Midbrain (tissue), 1 donor: Measurements from ENCODE around the gene TBCCD1.
"Not testable (repeated sequence)": the region's sequence is repeated elsewhere in the genome, so short reads cannot be mapped to it uniquely, and the experiment has no call there.

ENCODE experiments used
- DNase-seq: peaks from one replicate; lab custom pipeline; 2025; lab: John Stamatoyannopoulos, UW

The TBCCD1 gene

DNA sequence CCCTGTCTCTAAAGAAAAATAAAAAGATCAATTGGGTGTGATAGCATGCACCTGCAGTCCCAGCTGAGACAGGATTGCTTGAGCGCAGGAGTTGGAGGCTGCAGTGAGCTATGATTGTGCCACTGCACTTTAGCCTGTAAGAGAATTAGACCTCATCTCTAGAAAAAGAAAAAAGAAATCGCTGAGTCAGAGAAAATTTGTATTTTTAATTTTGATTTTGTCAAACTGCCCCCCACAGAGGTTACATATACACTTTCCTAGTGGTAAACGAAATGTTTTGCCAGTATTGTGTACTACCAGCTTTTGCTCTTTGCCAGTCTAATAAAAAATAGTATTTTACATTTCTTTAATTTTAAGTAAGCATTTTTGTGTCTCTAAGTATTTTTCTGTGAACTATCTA, 17.6 kb downstream of the TBCCD1 start:
- DNase-seq = no peak

DNA sequence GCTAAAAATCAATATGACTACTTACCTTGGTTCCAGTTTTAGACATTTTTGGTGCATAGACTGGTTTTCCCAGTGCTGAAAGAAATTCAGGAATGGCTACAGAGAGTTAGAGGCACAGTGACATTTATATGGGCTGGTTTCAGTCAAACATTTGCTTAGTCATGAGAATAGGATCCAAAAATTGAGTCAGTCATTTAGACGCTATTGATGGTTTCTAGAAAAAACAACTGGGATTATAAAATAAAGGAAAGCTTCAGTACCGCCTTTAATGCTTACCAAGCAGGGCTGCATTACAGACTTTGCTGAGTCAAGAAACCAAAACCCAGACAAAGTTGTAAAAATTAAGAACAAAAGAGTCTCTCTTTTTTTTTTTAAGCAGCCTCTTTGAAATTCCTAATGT, 22.9 kb downstream of the TBCCD1 start, which contains the start of gene CRYGS:
Gene CRYGS (minus strand): TSS at position 100 of the 400 bp plus-strand sequence. CDS start 54 bp downstream, at position 46.
- DNase-seq = no peak

DNA sequence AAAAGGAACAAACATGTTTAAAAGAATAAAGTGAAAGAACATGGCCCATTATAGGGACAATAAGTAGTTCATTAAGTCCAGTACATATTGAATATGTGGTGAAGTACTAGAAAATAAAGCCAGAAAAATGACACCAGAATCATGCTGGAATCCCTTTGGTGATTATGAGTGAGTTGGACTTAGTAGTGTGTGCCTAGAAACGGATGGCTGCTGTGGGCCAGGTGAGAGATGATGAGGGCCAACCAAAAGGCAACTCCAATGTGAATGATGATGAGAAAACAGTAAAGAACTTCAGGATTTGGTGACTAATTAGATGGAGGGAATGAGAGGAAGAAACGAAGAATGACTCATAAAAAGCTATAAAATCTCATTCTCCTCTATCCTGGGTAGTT, 26.3 kb downstream of the TBCCD1 start:
- no peak for DNase-seq

DNA sequence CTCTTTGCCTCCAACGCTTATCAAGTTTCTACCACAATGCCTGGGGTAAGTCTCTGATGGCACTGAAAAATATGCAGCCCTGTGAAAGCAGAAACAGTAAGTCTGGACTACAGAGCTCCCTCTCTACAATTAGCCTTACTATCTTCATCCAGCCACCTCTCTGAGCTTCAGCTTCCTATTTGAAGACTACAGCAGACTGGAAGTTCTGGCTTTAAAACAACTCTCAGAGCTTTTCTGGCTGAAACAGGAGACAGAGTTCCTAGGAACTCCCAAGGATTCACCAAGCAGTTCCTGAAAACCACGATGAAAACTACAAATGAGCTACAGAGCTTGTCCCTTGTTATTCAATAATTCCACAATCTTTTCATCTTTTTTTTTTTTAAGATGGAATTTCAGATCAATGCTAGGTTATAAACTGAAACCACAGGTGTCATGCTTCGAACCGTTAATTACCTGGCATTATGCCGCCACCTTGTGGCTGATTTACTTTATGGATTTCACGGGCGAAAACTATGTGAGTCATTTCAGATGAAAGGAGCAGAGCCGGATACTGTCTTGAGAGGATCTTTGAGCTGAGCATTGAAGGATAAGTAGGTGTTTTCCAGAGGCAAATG, 26.8 kb downstream of the TBCCD1 start:
- peak; percentile 85 for DNase-seq

DNA sequence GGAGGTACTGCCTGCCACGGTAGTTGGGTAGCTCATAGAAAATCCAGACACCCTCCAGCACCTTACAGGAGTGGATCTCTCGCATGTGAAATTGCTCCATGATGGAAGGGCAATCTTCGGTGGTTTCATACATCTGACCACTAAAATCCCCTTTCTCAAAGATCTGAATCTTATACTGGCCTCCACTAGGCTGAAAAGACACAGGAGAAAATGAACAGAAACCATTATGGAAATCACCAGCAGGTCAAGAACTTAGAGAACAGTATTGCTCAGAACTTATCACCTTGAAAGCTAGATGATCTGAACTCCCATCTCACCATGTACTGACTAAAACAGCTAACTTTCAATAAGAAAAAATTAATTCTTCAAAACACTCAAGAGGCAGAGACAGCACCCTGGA, 28.4 kb downstream of the TBCCD1 start:
- no peak for DNase-seq

- DNase-seq = no peak
These were observed 30.0 kb downstream of the TBCCD1 start for GRCh38 chr3:186536883-186537844.

- no peak for DNase-seq
These were observed 32.9 kb downstream of the TBCCD1 start for GRCh38 chr3:186534113-186534669.

DNA sequence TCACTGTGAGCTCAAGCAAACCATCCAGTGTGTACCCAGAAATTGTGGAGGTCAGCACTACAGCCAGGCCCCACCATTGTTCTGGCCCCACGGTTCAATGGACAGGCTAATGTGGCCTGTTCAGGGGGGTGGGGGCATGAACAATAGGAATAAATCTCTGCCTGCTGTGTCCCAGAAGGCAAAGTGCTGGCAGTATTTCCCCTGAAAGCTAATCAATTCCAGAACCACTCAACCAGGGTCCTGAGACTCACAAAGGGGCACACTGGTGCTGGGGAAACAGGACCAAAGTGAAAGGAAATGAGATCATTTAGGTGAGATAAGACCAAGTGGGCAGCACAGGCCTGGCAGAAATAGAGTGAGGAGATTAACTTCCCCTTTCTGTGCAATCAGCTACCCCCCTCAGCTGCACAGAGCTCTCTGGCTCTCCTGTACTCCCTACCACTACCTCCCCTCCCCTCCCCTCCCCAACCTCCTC, 34.5 kb downstream of the TBCCD1 start:
- DNase-seq = no peak

- DNase-seq = not testable (repeated sequence)
These were observed 35.4 kb downstream of the TBCCD1 start for GRCh38 chr3:186531694-186532093.

DNA sequence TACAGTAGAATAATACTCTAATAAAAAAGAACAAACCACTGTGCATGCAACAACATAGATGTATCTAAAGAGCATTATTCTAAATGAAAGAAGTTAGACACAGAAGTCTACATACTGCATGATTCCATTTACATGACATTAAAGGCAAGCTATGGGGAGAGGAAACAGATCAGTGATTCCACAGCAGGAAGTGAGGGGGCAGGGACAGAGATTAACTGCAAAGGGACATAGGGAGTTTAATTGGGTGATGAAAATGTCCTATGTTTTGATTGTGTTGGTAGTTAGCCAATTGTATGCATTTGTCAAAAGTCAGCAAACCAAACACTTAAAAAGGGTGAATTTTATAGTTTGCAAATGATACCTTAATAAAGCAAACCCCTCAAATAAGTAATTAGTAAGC, 36.7 kb downstream of the TBCCD1 start:
- DNase-seq = no peak

- DNase-seq = no peak
These were observed 37.7 kb downstream of the TBCCD1 start for GRCh38 chr3:186529201-186529999.

- no peak for DNase-seq
These were observed 40.9 kb downstream of the TBCCD1 start for GRCh38 chr3:186526256-186526606.

GRCh38 chr3:186525369-186526255, 41.5 kb downstream of the TBCCD1 start:
- DNase-seq = no peak

- DNase-seq = no peak
These were observed 42.5 kb downstream of the TBCCD1 start for GRCh38 chr3:186524616-186525015.

- no peak for DNase-seq
These were observed 43.7 kb downstream of the TBCCD1 start for GRCh38 chr3:186523434-186523833.

DNA sequence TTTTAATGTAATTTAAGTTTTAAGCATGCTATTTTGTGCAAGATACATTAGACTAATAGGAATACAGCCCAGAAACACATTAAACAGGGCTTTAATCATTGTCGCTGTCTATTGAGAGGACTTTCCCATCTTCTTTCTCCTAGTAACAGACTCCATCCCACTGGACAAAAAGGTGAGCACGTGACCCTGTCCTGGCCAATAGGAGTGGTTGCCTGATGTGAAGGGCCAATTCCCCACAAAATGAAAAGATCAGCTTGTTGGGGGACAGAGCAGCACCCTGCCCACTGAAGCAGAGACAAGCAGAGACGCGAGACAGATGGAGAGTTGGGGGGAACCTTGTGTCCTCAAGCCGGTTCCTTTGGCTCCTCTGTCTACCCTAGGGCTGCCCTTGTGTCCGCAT, 44.1 kb downstream of the TBCCD1 start:
- no peak for DNase-seq

- no peak for DNase-seq
These were observed 45.9 kb downstream of the TBCCD1 start for GRCh38 chr3:186520957-186521842.

GRCh38 chr3:186520431-186520830, 46.7 kb downstream of the TBCCD1 start:
- no peak for DNase-seq

- no peak for DNase-seq
These were observed 48.0 kb downstream of the TBCCD1 start for GRCh38 chr3:186519021-186519658.
